Omental fat pad (tissue), 4 donors: ENCODE data around the gene KNDC1. TPM values are rescaled to one million over a fixed set of nuclear protein-coding genes. Genes with fewer than 3 reads are reported as not detected.

ENCODE experiments used
- ATAC-seq: fragments of 150-250 bp; one replicate; pipeline ENCODE4 v1.9.1; 2016; ENCODE audit warnings: mild to moderate bottlenecking, moderate library complexity; ENCODE audit not compliant: low FRiP score
- DNase-seq: peaks from one replicate; pipeline ENCODE4 v3.0.0-alpha.2; 2019; ENCODE audit warnings: low spot score
- CTCF ChIP-seq, 3 donors: fragments of 450-650 bp; IDR thresholded peaks; one replicate each; pipeline ENCODE4 v1.5.1; 2016 to 2017; ENCODE audit warnings: antibody characterized with exemption in 3 of 3, mild to moderate bottlenecking in 3 of 3, moderate library complexity in 2 of 3
- total RNA-seq, 4 donors: library from RNA; depleted of rRNA; stranded (reverse); fragments of >200 nt; gene quantifications; one replicate each; pipeline ENCODE4 v1.1.0, GENCODE V29; 2016

The KNDC1 gene
- total RNA-seq, 4 donors from 2014 or later, result 0.16 to 7.7 (median 1.7) TPM

GRCh38 chr10:133197786-133198185 is 37.8 kb downstream of the KNDC1 start:
- no peak for DNase-seq
- TF ChIP-seq CTCF (IDR thresholded peaks at IDR 0.05), result no peak
- no peak for ATAC-seq

- no peak for TF ChIP-seq CTCF (IDR thresholded peaks at IDR 0.05)
- ATAC-seq, result no peak
These were observed 38.2 kb downstream of the KNDC1 start for GRCh38 chr10:133198206-133198605.

GRCh38 chr10:133198621-133199487 is 38.8 kb downstream of the KNDC1 start:
- TF ChIP-seq CTCF (IDR thresholded peaks at IDR 0.05), result no peak
- DNase-seq (no peak), ATAC-seq (no peak)

More at GRCh38 chr10:133198206-133198605, 38.2 kb downstream of the KNDC1 start:
- DNase-seq, result no peak

- DNase-seq (no peak), ATAC-seq (no peak)
- no peak for TF ChIP-seq CTCF (IDR thresholded peaks at IDR 0.05)
These were observed 39.5 kb downstream of the KNDC1 start for GRCh38 chr10:133199488-133199885.

- TF ChIP-seq CTCF (IDR thresholded peaks at IDR 0.05), result no peak
These were observed 40.1 kb downstream of the KNDC1 start for GRCh38 chr10:133199992-133200611.

GRCh38 chr10:133200621-133201031 is 40.6 kb downstream of the KNDC1 start:
- ATAC-seq, result no peak
- no peak for DNase-seq
- no peak for TF ChIP-seq CTCF (IDR thresholded peaks at IDR 0.05)

More at GRCh38 chr10:133199992-133200611, 40.1 kb downstream of the KNDC1 start:
- DNase-seq, result no peak
- peak; percentile 51 for ATAC-seq
